NAMALWA (cell line): ENCODE results near the gene UNG.
"Not testable (repeated sequence)": the region's sequence is repeated elsewhere in the genome, so short reads cannot be mapped to it uniquely, and the experiment has no call there.

Source experiments
- DNase-seq: peaks from one replicate; pipeline ENCODE4 v3.0.0-alpha.2; 2015; ENCODE audit warnings: low spot score

The UNG gene

GRCh38 chr12:109097435-109098182 lies at the start of gene UNG:
Gene UNG (plus strand): TSS chr12:109097597. CDS start chr12:109097680, 83 bp downstream.
- DNase-seq: peak; percentile 96

DNA sequence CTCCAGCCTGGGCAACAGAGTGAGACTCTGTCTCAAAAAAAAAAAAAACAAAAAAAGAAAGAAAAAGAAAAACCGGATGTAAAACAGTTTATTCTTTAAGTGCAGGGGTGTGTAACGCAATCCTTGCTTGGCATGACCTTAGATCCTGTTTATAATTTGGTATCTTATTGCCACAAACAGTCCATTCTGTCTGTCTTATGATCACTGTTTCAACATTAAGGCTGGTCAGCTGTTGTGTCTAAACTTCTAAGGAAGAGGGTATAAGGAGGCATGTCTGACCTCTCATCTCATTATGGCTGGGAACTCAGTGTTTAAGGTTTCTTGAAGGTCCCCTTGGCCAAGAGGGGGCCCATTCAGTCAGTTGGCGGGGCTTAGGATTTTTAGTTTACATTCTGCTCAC lies 48.7 kb upstream of the UNG start:
- not testable (repeated sequence) for DNase-seq

DNA sequence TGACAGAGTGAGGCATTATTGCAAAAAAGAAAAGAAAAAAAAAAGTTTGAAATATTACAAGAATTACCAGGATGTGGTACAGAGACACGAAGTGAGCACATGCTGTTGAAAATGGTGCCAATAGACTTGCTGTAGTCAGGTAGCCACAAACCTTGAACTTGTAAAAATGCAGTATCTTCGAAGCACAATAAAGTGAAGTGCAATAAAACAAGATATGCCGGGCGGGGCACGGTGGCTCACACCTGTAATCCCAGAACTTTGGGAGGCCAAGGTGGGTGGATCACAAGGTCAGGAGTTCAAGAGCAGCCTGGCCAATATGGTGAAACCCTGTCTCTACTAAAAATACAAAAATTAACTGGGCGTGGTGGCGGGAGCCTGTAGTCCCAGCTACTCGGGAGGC lies 47.6 kb upstream of the UNG start:
- not testable (repeated sequence) for DNase-seq

DNA sequence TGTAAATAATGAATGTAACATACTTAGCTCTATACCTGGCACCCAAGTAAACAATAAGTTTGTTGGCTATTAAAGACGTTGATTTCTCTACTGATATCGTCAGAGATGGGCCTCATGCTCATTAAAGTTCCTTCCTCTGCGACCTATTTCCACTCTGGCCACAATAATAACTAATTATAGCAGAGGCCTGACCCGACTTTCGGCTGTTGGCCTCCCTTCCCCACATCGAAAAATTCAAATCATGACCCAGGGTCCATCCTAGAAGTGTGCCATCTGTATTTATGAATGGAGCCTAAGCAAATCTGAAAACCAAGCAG lies 45.3 kb upstream of the UNG start:
- DNase-seq: no peak

GRCh38 chr12:109052414-109053323 lies 44.7 kb upstream of the UNG start, which contains the start of gene USP30:
Gene USP30 (plus strand): TSS chr12:109052576. CDS start chr12:109052679, 103 bp downstream.
- peak; percentile 90 for DNase-seq

DNA sequence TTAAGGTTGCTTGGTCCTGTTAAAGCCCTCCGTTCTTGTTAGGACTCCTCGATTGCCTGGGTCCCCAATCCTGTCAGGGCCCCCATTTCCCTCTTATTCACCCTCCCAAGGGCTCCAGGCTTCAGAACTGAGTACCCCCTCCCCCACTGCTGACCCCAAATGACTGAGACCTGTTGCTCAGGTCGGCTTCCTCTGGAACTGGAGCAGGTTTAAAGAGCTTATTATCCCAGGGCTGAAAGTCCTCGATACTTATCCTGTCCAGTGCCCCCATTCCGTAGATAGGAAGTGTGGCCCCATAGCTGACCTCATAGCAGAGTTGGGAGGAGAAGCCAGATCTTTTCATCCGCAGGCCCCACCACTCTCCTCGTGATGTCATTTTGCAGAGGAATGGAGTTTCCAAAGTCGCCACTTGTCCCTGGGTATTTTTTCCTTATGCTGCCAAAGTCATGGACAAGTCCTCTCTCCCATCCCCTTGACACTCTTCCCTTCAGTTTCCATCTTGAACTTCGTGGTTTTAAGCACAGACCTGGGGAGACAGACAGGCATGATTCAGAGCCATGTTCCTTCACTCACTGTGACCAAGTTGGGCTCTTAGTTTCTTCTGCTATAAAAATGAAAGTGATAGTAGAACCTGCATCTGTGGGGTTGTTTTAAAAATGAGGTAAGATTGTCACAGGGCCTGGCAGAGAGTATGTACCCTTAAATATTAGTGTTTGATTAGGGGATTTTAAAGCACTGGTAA lies 43.8 kb upstream of the UNG start:
- DNase-seq: peak; percentile 64

- not testable (repeated sequence) for DNase-seq
Observed at GRCh38 chr12:109054124-109054513, 43.3 kb upstream of the UNG start.

GRCh38 chr12:109054520-109054919 lies 42.9 kb upstream of the UNG start:
- no peak for DNase-seq

GRCh38 chr12:109056891-109057290 lies 40.5 kb upstream of the UNG start:
- DNase-seq: no peak

GRCh38 chr12:109057376-109057775 lies 40.0 kb upstream of the UNG start:
- DNase-seq: no peak

DNA sequence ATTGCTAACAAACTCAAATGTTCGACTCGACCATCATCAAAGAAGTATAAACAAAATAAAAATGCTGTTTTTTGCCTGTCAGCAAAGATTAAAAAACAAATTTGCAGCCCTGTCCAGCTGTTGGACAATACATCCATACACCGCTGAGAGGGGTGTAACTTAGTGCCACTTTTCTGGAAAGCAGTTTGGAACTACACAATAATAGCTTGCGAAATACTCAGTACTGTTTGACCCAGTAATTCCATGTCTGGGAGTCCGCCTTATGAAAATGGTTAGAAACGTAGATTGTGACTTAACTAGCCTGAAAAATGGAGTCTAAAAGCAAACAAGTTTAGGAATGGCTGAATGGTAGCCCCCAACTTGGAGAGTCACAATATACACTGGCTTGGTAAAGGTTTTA lies 38.6 kb upstream of the UNG start:
- DNase-seq: no peak

- DNase-seq: no peak
Observed at GRCh38 chr12:109064143-109064542, 33.3 kb upstream of the UNG start.

DNA sequence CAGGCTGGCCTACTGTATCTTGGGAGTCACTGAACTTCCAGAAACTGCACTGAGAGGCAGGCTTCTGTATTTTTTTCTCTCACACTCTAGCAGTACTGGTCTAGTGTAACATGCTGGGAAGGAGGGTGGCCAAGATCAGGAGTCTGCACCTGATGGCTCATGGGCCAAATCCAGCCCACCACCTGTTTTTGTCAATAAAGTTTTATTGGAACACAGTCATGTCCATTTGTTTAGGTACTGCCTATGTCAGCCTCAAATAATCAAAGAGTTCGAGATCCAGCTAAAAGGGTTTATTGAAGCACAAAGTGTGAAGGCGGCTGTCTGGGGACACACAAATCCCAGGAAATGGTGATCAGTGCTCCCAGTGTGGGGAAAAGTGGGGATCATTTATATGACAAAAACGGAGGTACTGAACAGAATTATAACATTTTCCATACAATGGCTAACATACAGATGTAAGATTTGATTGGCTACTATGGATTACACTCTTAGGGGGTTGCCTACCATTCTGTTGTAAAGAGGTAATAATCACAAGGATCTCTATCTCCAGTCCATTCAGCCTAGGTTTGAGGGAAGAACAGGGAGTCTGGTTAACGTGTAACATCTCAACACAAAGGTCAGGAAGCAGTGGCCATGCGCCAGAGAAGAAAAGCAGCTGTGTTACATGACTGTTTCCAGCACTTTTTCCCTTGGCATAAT lies 32.1 kb upstream of the UNG start:
- peak; percentile 9 for DNase-seq

DNA sequence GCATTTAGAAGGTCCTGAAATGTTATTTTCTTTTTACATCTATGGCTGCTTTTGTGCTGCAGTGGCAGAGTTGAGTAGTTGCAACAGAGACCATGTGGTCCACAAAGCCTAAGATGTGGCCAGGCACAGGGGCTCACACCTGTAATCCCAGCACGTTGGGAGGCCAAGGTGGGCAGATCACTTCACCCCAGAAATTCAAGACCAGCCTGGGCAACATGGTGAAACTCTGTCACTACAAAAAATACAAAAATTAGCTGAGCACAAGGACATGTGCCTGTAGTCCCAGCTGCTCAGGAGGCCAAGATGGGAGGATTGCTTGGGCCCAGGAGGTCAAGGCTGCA lies 31.6 kb upstream of the UNG start:
- DNase-seq: no peak

DNA sequence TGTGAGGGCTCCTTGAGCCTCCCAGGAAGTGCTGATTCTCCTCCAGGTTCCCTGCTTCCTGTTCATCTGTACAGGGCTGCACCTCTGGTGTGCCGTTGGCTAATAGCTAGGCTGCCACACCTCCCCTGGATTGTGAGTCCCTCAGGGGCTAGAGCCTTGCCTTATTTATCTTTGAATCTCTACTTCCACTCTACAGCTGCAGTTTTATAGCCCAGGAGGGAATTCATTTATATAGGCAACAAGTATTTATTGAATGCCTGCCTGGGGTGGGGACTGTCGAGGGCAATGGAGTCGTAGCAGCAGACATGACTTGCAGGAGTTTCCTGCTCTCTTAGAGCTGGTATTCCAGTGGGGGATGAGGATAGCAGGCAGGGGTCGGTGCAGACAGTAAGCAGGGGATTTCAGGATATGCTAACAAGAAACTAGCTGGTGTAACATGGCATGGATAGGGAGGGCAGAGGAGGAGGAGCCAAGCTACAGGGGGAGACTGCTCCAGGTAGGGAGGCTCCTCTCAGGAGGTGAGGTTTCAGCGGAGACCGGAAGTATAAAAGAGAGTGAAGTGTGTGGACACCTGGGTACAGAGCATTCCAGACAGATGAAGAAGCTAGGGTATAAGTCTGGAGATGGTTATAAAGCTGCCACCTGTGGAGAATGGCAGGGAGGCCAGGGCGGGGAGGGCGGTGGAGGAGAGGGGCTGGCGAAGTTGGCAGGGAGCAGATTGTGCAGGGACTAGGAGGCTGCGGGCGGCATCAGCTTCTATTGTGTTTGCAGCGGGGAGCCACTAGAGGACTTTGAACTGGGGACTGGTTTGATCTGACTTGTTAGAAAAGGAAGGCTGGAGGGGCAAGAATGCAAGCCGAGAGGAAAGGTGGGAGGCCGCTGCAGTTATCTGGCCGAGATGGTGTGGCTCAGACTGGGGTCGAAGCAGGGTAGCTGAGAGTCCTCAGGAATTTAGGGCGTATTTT lies 27.8 kb upstream of the UNG start:
- DNase-seq: no peak

- no peak for DNase-seq
Observed at GRCh38 chr12:109074866-109075265, 22.5 kb upstream of the UNG start.

GRCh38 chr12:109082751-109083150 lies 14.6 kb upstream of the UNG start:
- no peak for DNase-seq

GRCh38 chr12:109084425-109084824 lies 13.0 kb upstream of the UNG start:
- no peak for DNase-seq

DNA sequence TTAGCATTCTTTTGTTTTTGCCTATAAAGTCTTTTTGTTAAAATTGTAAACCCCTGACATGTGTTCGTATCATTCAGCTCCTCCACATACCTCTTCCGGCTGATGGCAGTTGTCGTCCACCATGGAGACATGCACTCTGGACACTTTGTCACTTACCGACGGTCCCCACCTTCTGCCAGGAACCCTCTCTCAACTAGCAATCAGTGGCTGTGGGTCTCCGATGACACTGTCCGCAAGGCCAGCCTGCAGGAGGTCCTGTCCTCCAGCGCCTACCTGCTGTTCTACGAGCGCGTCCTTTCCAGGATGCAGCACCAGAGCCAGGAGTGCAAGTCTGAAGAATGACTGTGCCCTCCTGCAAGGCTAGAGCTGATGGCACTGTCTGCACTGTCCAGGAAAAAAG lies 11.8 kb upstream of the UNG start:
- no peak for DNase-seq

DNA sequence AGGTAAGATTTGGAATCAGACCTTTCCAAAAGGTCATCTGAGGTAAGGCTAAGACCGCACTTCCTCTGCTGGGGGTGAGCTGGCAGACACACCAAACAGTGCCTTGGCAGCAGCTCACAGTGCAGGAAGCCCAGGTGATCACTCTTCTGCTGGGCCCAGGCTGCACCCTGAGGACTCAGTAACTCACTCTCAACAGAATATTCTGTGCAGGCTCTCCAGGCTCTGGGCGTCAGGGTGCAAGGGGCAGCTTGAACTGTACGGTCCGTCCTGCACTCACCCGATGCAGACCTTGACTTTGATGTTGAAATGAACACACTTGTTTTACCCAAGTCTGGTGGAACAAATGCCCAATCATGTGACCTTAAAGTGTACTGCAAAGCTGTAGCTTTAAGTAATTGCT lies 10.1 kb upstream of the UNG start:
- no peak for DNase-seq

GRCh38 chr12:109088818-109089217 lies 8.6 kb upstream of the UNG start:
- DNase-seq: no peak
